Measurements from ENCODE around the gene MUC5AC.

DNA sequence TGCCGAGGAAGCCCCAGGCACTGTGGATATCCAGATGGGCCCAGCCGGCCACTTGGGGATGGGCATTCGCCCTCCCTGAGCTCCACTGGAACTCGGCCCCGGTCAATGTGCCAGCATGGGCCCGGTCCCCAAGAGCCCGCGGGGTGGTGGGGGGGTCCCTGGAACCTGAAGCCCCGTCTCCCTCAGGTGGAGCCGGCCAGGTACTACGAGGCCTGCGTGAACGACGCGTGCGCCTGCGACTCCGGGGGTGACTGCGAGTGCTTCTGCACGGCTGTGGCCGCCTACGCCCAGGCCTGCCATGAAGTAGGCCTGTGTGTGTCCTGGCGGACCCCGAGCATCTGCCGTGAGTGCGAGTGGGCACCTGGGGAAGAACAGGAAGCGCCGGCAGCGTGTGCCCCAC is 21.2 kb downstream of the MUC5AC start:
- TF ChIP-seq, protein P1, sequence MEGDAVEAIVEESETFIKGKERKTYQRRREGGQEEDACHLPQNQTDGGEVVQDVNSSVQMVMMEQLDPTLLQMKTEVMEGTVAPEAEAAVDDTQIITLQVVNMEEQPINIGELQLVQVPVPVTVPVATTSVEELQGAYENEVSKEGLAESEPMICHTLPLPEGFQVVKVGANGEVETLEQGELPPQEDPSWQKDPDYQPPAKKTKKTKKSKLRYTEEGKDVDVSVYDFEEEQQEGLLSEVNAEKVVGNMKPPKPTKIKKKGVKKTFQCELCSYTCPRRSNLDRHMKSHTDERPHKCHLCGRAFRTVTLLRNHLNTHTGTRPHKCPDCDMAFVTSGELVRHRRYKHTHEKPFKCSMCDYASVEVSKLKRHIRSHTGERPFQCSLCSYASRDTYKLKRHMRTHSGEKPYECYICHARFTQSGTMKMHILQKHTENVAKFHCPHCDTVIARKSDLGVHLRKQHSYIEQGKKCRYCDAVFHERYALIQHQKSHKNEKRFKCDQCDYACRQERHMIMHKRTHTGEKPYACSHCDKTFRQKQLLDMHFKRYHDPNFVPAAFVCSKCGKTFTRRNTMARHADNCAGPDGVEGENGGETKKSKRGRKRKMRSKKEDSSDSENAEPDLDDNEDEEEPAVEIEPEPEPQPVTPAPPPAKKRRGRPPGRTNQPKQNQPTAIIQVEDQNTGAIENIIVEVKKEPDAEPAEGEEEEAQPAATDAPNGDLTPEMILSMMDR (IDR thresholded peaks at IDR 0.05; ENCODE audit: low read depth, low read length): no peak
- TF ChIP-seq EZH2phosphoT487 (IDR thresholded peaks at IDR 0.05; ENCODE audit: low read depth): no peak
